ENCODE data around the gene OTUD4.

DNA sequence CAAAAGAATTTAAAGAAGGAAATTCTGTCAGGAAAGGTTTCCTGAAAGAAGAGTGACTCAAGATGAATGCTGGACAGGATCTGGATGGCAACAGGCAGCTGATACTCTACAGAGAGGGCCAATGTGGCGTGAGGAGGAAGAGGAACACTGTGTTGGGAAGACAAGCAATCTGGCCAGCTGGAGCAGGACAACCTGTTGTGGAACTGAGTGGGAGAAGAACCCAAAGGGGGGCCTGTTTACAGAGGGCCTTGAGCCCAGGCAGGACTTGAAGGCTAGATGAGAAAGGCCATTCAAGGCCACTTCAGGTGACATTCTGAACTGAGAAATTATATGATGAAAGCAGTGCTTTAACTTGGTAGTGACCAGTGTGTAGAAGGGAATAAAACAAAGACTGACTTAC lies 8.5 kb downstream of the OTUD4 start:
- no peak for TF ChIP-seq CTCF (IDR thresholded peaks at IDR 0.05)
- TF ChIP-seq POLR2A (IDR thresholded peaks at IDR 0.05), result no peak
- no peak for TF ChIP-seq POLR2AphosphoS5 (IDR thresholded peaks at IDR 0.05)
- TF ChIP-seq EP300 (IDR thresholded peaks at IDR 0.05), result no peak
